WERI-Rb-1 (cell line): ENCODE results near the gene OLFML2A.

Source experiments
- DNase-seq: peaks from one replicate; pipeline ENCODE4 v3.0.0-alpha.2; 2020
- H3K27ac ChIP-seq: fragments of 250-450 bp; sonication (Bioruptor Pico); 2 replicates; pipeline ENCODE4 v1.5.1; 2020; ENCODE audit warnings: mild to moderate bottlenecking, moderate library complexity
- H3K27me3 ChIP-seq: fragments of 250-450 bp; sonication (Bioruptor Pico); 2 replicates; pipeline ENCODE4 v1.5.1; 2021; ENCODE audit warnings: mild to moderate bottlenecking, low read depth, moderate library complexity; ENCODE audit not compliant: insufficient read depth, severe bottlenecking
- H3K36me3 ChIP-seq: fragments of 250-450 bp; sonication (Bioruptor Pico); 2 replicates; pipeline ENCODE4 v1.5.1; 2020; ENCODE audit warnings: mild to moderate bottlenecking, moderate library complexity
- H3K4me3 ChIP-seq: 2 replicates; pipeline ENCODE4 v1.5.1; 2011; ENCODE audit warnings: low read depth, mild to moderate bottlenecking, control low read depth, low read length
- H3K9me3 ChIP-seq: fragments of 250-450 bp; sonication (Bioruptor Pico); 2 replicates; pipeline ENCODE4 v1.5.1; 2021; ENCODE audit warnings: mild to moderate bottlenecking, moderate library complexity; ENCODE audit not compliant: severe bottlenecking
- TF ChIP-seq, protein P1 (sequence below): IDR thresholded peaks from 2 replicates; pipeline ENCODE4 v1.5.1; 2011; ENCODE audit warnings: low read depth, mild to moderate bottlenecking, control low read depth, inconsistent platforms, low read length

The OLFML2A gene

DNA sequence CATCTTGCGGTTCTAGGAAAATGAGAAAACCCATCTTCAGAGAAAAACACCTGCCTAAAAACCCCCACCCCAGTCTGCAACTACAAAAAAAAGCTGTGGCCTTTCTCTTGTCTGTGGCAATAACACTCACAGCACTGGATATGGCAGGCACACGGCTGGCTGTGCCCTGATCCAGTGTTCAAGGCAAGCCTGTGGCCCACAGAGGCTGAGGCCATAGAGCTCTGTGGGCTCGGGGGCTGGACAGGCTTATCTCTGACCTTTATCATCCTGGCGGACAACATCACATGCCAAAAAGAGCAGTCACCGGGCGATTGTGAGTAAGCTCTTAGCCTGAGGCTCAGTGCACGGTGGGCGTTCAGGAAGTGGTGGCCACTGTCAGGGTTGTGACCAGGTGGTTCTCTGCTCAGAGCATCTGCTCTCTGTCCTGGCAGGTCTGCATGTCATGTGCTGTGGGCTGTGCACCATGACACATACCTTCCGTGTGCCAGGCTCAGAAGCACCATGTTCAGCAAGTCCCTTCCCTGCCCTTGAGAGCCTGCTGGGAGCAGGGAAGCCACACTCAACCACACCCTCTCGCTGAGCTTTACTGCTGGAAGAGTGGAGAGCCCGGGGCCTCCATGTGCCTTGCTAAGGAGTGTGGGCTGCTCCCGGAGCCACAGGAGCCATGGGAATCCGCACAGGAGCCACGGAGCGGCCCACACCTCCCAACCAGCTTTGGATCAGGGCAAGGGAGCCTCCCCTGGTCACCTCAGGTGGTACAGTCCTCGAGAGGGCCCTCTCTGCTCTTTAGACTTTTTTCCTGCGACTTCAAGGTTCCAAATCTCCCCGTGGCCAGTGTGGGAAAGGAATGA lies 41.7 kb downstream of the OLFML2A start:
- peak overlapping the region; percentile 88 for H3K27ac ChIP-seq
- no peak overlapping the region for H3K4me3 ChIP-seq
- no peaks in the 10 kb centered on the region for H3K36me3 ChIP-seq
- DNase-seq, result peak; percentile 84
- H3K9me3 ChIP-seq, result no peaks in the 10 kb centered on the region
- H3K27me3 ChIP-seq, result no peaks in the 10 kb centered on the region
- TF ChIP-seq, protein P1, sequence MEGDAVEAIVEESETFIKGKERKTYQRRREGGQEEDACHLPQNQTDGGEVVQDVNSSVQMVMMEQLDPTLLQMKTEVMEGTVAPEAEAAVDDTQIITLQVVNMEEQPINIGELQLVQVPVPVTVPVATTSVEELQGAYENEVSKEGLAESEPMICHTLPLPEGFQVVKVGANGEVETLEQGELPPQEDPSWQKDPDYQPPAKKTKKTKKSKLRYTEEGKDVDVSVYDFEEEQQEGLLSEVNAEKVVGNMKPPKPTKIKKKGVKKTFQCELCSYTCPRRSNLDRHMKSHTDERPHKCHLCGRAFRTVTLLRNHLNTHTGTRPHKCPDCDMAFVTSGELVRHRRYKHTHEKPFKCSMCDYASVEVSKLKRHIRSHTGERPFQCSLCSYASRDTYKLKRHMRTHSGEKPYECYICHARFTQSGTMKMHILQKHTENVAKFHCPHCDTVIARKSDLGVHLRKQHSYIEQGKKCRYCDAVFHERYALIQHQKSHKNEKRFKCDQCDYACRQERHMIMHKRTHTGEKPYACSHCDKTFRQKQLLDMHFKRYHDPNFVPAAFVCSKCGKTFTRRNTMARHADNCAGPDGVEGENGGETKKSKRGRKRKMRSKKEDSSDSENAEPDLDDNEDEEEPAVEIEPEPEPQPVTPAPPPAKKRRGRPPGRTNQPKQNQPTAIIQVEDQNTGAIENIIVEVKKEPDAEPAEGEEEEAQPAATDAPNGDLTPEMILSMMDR, result peak; percentile 34

GRCh38 chr9:124820698-124821623 lies 44.0 kb downstream of the OLFML2A start:
- Histone ChIP-seq H3K4me3 (no peak overlapping the region), H3K27me3 (no peaks in the 10 kb centered on the region), H3K9me3 (no peaks in the 10 kb centered on the region), H3K36me3 (no peaks in the 10 kb centered on the region), H3K27ac (peak overlapping the region; percentile 88)
- TF ChIP-seq, protein P1, result no peak
- peak; percentile 90 for DNase-seq

GRCh38 chr9:124828489-124829333 lies 51.8 kb downstream of the OLFML2A start:
- TF ChIP-seq, protein P1, result no peak
- DNase-seq, result no peak
- no peaks in the 10 kb centered on the region for H3K27me3 ChIP-seq
- H3K27ac ChIP-seq, result no peak overlapping the region
- peaks cover 15% of the 10 kb centered on the region for H3K9me3 ChIP-seq
- no peak overlapping the region for H3K4me3 ChIP-seq
- H3K36me3 ChIP-seq, result no peaks in the 10 kb centered on the region

DNA sequence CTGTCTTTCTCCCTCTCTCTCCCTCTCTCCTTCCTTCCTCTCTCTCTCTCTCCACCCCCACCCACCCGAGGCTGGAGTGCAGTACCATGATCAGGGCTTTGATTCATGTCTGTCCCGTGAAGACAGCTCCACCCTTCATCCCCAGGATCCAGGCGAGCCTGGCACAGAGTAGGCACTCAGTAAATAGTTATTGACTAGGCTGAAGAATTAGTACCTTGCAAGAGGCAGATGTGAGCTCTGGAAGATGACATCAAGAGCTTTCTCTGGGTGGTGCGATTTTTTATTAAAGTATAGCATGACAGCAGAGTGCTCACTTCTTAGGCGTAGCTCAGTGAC lies 52.4 kb downstream of the OLFML2A start:
- Histone ChIP-seq H3K36me3 (no peaks in the 10 kb centered on the region), H3K27ac (no peak overlapping the region), H3K27me3 (no peaks in the 10 kb centered on the region), H3K4me3 (no peak overlapping the region), H3K9me3 (peaks cover 15% of the 10 kb centered on the region)
- TF ChIP-seq, protein P1, result no peak
- DNase-seq, result no peak

- Histone ChIP-seq H3K36me3 (no peaks in the 10 kb centered on the region), H3K4me3 (no peak overlapping the region), H3K9me3 (peaks cover 15% of the 10 kb centered on the region), H3K27me3 (no peaks in the 10 kb centered on the region), H3K27ac (no peak overlapping the region)
- TF ChIP-seq, protein P1, result no peak
- no peak for DNase-seq
Observed at GRCh38 chr9:124830593-124830992, 53.7 kb downstream of the OLFML2A start.
